Activated CD8-positive, alpha-beta T cell treated with anti-CD3 and anti-CD28 coated beads for 36 hours (primary cell): ENCODE results near the gene ADAMTS9. TPM values are rescaled to one million over a fixed set of nuclear protein-coding genes. Genes with fewer than 3 reads are reported as not detected.

Experiments used
- ATAC-seq: fragments of 200-7000 bp; cut with Tn5 transposase; one replicate; pipeline ENCODE4 v1.10.0; 2021; ENCODE audit warnings: mild to moderate bottlenecking, moderate library complexity
- CTCF ChIA-PET: fragments of 350-600 bp; sonication (Branson Sonifier 250); formaldehyde crosslinking; loops from one replicate; lab custom pipeline; 2021; ENCODE audit warnings: antibody characterized with exemption; lab: Charles Lee
- POLR2A ChIA-PET: fragments of 350-600 bp; sonication (Branson Sonifier 250); formaldehyde crosslinking; loops from one replicate; lab custom pipeline; 2021; ENCODE audit warnings: antibody characterized with exemption; lab: Charles Lee
- DNase-seq: peaks from one replicate; pipeline ENCODE4 v3.0.0-alpha.2; 2020
- H3K27ac Mint-ChIP-seq: one replicate; pipeline ENCODE4 v1.8.0; 2021; ENCODE audit warnings: mild to moderate bottlenecking, mixed read lengths
- H3K27me3 Mint-ChIP-seq: one replicate; pipeline ENCODE4 v1.8.0; 2021; ENCODE audit warnings: mixed read lengths
- H3K36me3 Mint-ChIP-seq: one replicate; pipeline ENCODE4 v1.8.0; 2021; ENCODE audit warnings: low read depth, mixed read lengths
- H3K4me1 Mint-ChIP-seq: one replicate; pipeline ENCODE4 v1.8.0; 2021; ENCODE audit warnings: low read depth, mixed read lengths
- H3K4me3 Mint-ChIP-seq: one replicate; pipeline ENCODE4 v1.8.0; 2021; ENCODE audit warnings: mild to moderate bottlenecking, moderate library complexity, mixed read lengths
- H3K9me3 Mint-ChIP-seq: one replicate; pipeline ENCODE4 v1.8.0; 2021; ENCODE audit warnings: mixed read lengths
- intact Hi-C: fragments of 100-400 bp; cut with micrococcal nuclease; formaldehyde crosslinking; loops from one replicate; pipeline ENCODE4 v1.10.0; 2022
- total RNA-seq, 2 experiments: library from RNA; stranded (reverse); gene quantifications; one replicate each; pipeline ENCODE4 v1.2.3, GENCODE V29; 2021
- TF ChIP-seq, protein P1 (sequence below): fragments of 200-600 bp; IDR thresholded peaks from one replicate; pipeline ENCODE4 v1.8.0; 2022; ENCODE audit warnings: antibody characterized with exemption, mild to moderate bottlenecking

ADAMTS9 gene
- total RNA-seq, 2 experiments from 2014 or later: not detected

GRCh38 chr3:64653101-64653500 lies 34.7 kb downstream of the ADAMTS9 start:
- Mint-ChIP-seq H3K9me3 (no peaks in the 10 kb centered on the region), H3K27ac (no peak overlapping the region), H3K27me3 (no peaks in the 10 kb centered on the region), H3K4me3 (no peak overlapping the region), H3K36me3 (no peaks in the 10 kb centered on the region), H3K4me1 (no peaks in the 10 kb centered on the region)
- POLR2A ChIA-PET: no interaction called here
- intact Hi-C loops: no loop called here
- ATAC-seq (no peak), DNase-seq (no peak)
- CTCF ChIA-PET: no interaction called here
- TF ChIP-seq, protein P1, sequence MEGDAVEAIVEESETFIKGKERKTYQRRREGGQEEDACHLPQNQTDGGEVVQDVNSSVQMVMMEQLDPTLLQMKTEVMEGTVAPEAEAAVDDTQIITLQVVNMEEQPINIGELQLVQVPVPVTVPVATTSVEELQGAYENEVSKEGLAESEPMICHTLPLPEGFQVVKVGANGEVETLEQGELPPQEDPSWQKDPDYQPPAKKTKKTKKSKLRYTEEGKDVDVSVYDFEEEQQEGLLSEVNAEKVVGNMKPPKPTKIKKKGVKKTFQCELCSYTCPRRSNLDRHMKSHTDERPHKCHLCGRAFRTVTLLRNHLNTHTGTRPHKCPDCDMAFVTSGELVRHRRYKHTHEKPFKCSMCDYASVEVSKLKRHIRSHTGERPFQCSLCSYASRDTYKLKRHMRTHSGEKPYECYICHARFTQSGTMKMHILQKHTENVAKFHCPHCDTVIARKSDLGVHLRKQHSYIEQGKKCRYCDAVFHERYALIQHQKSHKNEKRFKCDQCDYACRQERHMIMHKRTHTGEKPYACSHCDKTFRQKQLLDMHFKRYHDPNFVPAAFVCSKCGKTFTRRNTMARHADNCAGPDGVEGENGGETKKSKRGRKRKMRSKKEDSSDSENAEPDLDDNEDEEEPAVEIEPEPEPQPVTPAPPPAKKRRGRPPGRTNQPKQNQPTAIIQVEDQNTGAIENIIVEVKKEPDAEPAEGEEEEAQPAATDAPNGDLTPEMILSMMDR: no peak

- Mint-ChIP-seq H3K27me3 (no peaks in the 10 kb centered on the region), H3K9me3 (no peaks in the 10 kb centered on the region), H3K27ac (no peak overlapping the region), H3K36me3 (no peaks in the 10 kb centered on the region), H3K4me1 (no peaks in the 10 kb centered on the region), H3K4me3 (no peak overlapping the region)
- no peak for DNase-seq
- ATAC-seq: no peak
- CTCF ChIA-PET: no interaction called here
- POLR2A ChIA-PET: no interaction called here
- intact Hi-C loops: no loop called here
- TF ChIP-seq, protein P1: no peak
Measured at GRCh38 chr3:64651741-64652241, 36.0 kb downstream of the ADAMTS9 start.

DNA sequence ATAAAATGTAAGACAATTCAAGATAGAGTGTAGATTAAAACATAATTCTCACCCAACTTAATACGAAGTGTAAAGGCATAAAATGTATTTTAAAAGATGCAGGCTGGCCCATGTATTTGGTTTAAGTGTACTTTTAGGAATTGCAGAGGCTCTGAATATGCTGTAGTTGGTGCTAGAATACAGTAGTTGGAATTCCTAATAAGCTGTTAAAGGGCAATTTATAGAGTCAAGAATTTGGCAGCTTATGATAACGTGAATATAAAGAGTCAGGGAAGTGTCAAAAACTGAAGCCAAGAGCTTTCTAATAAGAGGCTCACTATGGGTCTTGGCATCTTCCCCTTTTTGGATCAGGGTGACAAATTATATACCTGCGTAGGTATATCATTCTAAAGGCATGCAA lies 36.5 kb downstream of the ADAMTS9 start:
- Mint-ChIP-seq H3K4me1 (no peaks in the 10 kb centered on the region), H3K27ac (no peak overlapping the region), H3K36me3 (no peaks in the 10 kb centered on the region), H3K4me3 (no peak overlapping the region), H3K9me3 (no peaks in the 10 kb centered on the region), H3K27me3 (no peaks in the 10 kb centered on the region)
- ATAC-seq (no peak), DNase-seq (no peak)
- CTCF ChIA-PET: no interaction called here
- TF ChIP-seq, protein P1: no peak
- POLR2A ChIA-PET: no interaction called here
- intact Hi-C loops: no loop called here

- TF ChIP-seq, protein P1: no peak
- Mint-ChIP-seq H3K27ac (no peak overlapping the region), H3K4me1 (no peaks in the 10 kb centered on the region), H3K9me3 (no peaks in the 10 kb centered on the region), H3K27me3 (no peaks in the 10 kb centered on the region), H3K4me3 (no peak overlapping the region), H3K36me3 (no peaks in the 10 kb centered on the region)
- ChIA-PET POLR2A (no interaction called here), CTCF (no interaction called here)
- intact Hi-C loops: no loop called here
- ATAC-seq (no peak), DNase-seq (no peak)
Measured at GRCh38 chr3:64650715-64651114, 37.1 kb downstream of the ADAMTS9 start.

DNA sequence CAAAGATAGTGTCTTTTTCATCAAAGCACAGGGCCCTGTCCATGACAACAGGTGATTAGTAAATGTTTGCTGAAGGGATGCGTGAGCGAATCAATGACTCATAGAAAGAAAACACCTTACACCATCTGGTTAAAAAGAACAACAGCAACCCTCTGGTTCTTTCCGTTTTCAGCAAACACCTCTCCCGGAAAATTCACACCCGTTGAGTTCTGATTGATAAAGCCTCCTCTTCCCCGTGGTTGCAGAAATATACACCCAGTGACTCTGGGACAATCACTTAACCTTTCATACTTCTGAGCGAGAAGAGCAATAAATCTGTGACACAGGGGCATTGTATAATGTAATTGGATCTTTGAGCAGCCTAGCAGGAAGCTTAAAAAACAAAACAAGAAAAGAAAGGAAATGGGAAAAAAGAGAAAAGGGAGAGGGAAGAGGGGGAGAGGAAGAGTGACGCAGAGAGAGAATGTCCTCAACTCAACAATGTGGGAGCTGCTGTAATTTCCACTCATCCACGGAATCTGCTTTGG lies 37.6 kb downstream of the ADAMTS9 start:
- CTCF ChIA-PET: no interaction called here
- no peaks in the 10 kb centered on the region for H3K9me3 Mint-ChIP-seq
- ATAC-seq: no peak
- H3K27ac Mint-ChIP-seq: no peak overlapping the region
- no peak overlapping the region for H3K4me3 Mint-ChIP-seq
- H3K36me3 Mint-ChIP-seq: no peaks in the 10 kb centered on the region
- no peaks in the 10 kb centered on the region for H3K4me1 Mint-ChIP-seq
- POLR2A ChIA-PET: no interaction called here
- DNase-seq: no peak
- no peaks in the 10 kb centered on the region for H3K27me3 Mint-ChIP-seq
- intact Hi-C loops: no loop called here
- TF ChIP-seq, protein P1: no peak
